Limb (tissue), 2 donors: ENCODE measurements around the gene ENTPD2.
A peak's percentile ranks its signal among the peaks of the same experiment; 100 is the strongest.

ENCODE experiments used
- DNase-seq, 2 donors: peaks; one replicate each; pipeline ENCODE4 v3.0.0-alpha.2; 2016; ENCODE audit errors: extremely low spot score in 2 of 2

The ENTPD2 gene

DNA sequence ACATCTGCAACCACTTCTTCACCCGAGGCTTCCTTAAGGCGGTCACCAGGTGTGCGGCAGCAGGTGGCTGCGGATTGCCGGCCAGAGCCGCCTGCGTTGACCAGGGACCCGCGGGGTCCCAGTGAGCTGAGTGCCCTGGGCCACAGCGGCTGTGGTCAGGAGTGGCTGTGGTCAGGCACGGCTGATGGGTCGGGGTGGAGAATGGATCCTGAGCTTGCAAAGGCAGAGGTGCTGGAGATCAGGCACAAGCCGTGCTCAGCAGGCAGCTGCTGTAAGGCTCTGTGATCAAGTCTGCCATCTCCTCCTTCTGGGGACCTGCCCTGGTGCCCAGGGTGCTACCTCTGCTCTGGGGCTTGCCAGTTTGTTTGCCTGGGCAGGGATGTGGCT is 25.5 kb upstream of the ENTPD2 start:
- DNase-seq = no peak

DNA sequence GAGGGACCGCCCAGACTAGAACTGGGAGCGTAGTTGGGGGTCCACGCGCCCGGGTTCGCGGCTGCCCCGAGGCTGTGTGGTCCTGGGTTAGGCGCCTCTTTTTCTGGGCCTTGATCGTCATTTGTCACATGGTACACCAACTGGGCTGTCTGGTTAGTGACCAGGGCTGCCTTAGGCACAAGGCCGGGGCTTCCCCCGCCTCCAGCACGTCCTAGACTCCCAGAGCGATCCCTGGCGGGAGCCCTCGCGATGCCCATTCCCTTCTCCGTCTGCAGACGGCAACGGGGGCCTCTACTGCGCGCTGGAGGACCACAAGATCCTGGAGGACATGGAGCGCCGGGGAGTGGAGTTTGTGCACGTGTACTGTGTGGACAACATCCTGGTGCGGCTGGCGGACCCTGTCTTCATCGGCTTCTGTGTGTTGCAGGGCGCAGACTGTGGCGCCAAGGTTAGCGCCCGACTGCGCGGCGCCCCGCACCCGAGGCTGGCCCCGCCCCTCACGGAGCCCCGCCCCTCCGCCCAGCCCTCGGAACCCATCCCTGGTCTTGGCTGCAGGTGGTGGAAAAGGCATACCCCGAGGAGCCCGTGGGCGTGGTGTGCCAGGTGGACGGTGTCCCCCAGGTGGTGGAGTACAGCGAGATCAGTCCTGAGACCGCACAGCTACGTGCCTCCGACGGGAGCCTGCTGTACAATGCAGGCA is 25.0 kb upstream of the ENTPD2 start:
- DNase-seq = no peak

DNA sequence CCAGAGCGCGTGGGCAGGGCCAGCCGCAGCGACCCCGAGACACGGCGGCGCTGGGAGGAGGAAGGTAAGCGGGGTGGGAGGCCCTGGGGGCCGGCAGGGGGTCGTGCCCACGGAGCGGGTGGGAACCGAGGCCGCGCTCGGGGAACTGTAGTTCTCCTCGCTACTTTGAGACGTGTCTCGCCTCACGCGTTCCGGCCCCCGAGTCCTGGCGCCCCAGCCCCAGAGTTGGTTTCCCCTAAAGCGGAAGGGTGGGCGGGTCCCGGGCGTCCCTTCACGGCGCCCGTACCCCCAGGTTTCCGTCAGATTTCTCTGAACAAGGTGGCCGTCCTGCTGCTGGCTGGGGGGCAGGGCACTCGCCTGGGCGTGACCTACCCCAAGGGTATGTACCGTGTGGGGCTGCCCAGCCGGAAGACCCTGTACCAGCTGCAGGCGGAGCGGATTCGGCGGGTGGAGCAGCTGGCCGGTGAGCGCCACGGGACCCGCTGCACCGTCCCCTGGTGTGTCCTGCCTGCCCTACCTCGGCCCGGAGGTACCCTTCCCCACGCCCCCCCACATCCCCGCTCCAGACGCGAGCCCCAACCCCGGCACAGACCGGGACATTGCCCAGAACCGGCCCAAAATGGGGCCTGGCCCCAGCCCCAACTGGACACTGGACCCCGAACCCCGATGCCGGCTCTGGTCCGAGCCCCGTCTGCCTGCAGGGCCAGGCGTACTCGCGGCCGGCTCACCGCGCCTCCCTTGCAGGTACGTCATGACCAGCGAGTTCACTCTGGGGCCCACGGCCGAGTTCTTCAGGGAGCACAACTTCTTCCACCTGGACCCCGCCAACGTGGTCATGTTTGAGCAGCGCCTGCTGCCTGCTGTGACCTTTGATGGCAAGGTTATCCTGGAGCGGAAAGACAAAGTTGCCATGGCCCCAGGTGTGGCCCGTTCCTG is 24.2 kb upstream of the ENTPD2 start:
- DNase-seq = peak in 1 of 2 donors; percentile 42

DNA sequence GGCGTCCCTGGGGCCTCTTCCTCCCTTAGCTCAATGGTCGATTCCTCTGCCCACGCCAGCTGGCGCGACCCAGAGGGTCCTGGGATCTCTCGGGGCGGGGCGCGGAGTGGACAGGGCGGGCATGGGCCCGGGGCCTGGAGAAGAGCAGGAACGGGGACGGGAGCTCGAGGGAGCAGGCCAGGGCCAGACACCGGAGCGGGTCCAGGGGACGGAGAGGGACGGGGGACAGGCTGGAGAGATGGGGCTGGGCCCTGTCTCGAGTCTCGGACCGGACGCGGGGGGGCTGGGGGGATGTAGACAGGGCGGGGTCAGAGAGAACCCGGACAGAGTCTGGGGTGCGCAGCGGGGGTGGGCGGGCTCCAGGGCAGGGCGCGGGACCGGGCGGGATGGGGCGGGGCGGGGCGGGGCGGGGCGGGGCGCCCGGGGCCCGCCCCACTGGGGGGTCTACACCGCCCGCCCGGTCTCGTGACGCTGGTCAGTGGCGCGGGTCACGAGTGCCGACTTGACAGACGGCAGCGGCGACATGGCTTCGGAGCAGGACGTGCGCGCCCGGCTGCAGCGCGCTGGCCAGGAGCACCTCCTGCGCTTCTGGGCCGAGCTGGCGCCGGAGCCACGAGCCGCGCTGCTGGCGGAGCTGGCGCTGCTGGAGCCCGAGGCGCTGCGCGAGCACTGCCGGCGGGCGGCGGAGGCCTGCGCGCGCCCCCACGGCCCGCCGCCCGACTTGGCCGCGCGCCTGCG is 23.3 kb upstream of the ENTPD2 start, which contains the start of gene UAP1L1:
UAP1L1 (plus strand) TSS at position 508 of the 738 bp plus-strand sequence; CDS start at position 524, 16 bp downstream.
- DNase-seq = peak in 1 of 2 donors; percentile 50

- DNase-seq = no peak
Measured at GRCh38 chr9:137076636-137077009, 22.8 kb upstream of the ENTPD2 start.

DNA sequence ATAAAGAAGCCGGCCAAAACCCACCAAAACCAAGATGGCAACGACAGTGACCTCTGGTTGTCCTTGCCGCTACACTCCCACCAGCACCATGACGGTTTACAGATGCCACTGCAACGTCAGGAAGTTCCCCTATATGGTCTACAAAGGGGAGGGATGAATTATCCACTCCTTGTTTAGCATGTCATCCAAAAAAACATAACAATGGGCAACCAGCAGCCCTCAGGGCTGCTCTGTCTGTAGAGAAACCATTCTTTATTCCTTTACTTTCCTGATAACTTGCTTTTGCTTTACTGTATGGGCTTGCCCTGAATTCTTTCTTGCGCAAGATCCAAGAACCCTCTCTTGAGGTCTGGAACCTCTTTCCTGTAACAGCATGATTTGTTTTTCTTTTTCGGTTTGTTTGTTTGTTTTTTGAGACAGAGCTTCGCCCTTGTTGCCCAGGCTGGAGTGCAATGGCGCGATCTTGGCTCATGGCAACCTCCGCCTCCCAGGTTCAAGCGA is 21.5 kb upstream of the ENTPD2 start:
- no peak for DNase-seq

GRCh38 chr9:137074657-137075274 is 20.9 kb upstream of the ENTPD2 start:
- no peak for DNase-seq

DNA sequence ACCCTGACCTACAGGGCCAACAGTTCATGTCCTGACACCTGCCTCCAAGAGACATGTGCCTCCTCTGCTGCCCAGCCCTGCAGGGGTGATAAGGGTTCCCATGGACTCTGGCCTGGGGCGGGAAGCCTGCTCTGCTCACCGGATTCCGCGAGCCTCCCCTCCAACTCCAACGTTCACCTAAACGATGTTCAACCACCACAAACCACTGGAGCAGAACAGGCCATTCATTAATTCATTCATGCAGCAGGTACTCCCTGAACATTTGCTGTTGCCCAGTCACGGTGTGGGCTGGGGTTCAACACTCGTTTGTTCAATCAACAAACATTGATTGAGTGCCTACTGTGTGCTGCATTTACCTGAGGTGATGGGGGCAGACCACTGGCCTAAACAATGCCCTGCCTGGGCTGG is 20.1 kb upstream of the ENTPD2 start:
- no peak for DNase-seq

DNA sequence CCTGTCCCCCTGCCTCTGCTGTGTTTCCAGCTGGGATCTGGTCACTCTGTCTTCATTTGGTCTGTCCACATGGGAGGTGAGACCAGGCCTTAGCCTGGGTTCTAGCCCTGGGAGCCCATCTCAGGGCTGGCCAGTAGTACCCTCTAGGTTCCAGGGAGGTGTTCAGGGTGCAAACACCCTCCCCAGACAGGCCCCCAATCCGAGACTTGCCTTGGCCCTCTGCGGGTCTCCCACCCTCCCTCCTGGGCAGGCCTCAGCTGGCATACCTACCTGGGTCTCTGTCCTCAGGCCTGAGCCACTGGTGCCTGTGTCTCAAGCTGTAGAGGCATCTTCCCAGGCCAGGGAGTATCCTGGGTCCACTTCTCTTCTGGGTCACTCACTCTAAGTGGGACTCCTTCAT is 17.4 kb upstream of the ENTPD2 start:
- DNase-seq = no peak

- DNase-seq = peak in 1 of 2 donors; percentile 58
Measured at GRCh38 chr9:137070906-137071275, 17.0 kb upstream of the ENTPD2 start.

GRCh38 chr9:137070201-137070905 is 16.5 kb upstream of the ENTPD2 start, which contains the start of gene SAPCD2:
Gene SAPCD2, minus strand, starts transcription at chr9:137070557. Its CDS starts 97 bp downstream, at chr9:137070460.
- peak; percentile 79 to 86 for DNase-seq

- peak in 1 of 2 donors; percentile 35 for DNase-seq
Measured at GRCh38 chr9:137069508-137070091, 15.7 kb upstream of the ENTPD2 start.

GRCh38 chr9:137068539-137069507 is 15.0 kb upstream of the ENTPD2 start:
- peak in 1 of 2 donors; percentile 35 for DNase-seq

- DNase-seq = peak in 1 of 2 donors; percentile 80
Measured at GRCh38 chr9:137067860-137068538, 14.1 kb upstream of the ENTPD2 start.

- no peak for DNase-seq
Measured at GRCh38 chr9:137066096-137066861, 12.4 kb upstream of the ENTPD2 start.

DNA sequence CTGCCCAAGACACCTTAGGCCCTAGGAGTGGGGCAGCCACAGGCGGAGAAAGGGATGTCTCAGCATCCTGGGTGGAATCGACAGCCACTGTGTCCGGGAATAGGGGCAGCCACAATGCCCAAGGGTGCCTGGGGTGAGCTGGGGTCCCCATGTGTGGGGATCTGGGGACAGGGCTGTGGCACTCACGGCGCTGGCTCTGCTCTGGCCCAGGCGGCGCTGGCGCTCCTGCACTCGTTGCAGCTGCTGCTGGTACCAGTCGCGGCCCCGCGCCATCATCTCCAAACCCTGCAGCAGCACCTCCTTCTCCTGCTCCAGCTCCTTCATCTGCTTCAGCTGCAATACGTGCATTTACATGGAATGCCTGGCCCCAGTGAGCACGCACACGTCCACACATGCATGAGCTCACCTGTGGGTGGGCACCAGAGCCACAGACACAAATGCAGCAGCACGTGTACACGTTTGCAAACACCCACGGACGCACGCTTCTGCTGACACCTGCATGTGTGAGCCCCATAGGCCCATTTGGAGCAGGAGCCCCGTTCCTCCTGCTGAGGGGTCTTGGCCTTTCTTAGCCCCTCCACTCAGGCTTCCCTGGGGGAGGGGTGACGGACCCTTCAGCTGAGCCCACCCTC is 11.6 kb upstream of the ENTPD2 start:
- DNase-seq = no peak

DNA sequence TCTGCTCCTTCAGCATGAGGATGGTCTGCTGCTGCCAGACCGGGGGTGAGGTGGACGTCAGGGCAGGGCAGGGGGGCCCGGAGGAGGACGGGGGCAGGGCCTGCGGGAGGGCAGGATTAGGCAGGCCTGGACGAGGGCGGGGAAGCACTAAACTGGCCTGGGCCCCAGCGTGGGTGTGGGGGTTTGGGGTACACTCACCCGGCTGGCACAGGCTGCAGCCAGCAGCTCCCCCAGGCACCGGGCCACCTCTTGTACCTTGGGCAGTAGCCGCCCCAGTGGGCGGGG is 11.0 kb upstream of the ENTPD2 start:
- no peak for DNase-seq
